ENCODE measurements around the gene AHRR.

- TF ChIP-seq POLR2AphosphoS5 (IDR thresholded peaks at IDR 0.05): no peak
- TF ChIP-seq CTCF (IDR thresholded peaks at IDR 0.05): no peak
- no peak for TF ChIP-seq EP300 (IDR thresholded peaks at IDR 0.05)
Observed at GRCh38 chr5:318341-318897, 3.1 kb upstream of the AHRR start.

Data from stomach (tissue), 4 donors.